GM20000 (cell line): ENCODE measurements around the gene PSRC1.
"Not testable (repeated sequence)": the region's sequence is repeated elsewhere in the genome, so short reads cannot be mapped to it uniquely, and the experiment has no call there.

Experiments used
- DNase-seq: peaks from one replicate; pipeline ENCODE4 v3.0.0; 2012; ENCODE audit warnings: low spot score
- TF ChIP-seq, protein P1 (sequence below): IDR thresholded peaks from 2 replicates; pipeline ENCODE4 v1.5.1; 2012; ENCODE audit warnings: mild to moderate bottlenecking, control low read depth; ENCODE audit errors: extremely low read depth, missing control alignments

PSRC1 gene

GRCh38 chr1:109295712-109296415, 12.9 kb upstream of the PSRC1 start:
- TF ChIP-seq, protein P1, sequence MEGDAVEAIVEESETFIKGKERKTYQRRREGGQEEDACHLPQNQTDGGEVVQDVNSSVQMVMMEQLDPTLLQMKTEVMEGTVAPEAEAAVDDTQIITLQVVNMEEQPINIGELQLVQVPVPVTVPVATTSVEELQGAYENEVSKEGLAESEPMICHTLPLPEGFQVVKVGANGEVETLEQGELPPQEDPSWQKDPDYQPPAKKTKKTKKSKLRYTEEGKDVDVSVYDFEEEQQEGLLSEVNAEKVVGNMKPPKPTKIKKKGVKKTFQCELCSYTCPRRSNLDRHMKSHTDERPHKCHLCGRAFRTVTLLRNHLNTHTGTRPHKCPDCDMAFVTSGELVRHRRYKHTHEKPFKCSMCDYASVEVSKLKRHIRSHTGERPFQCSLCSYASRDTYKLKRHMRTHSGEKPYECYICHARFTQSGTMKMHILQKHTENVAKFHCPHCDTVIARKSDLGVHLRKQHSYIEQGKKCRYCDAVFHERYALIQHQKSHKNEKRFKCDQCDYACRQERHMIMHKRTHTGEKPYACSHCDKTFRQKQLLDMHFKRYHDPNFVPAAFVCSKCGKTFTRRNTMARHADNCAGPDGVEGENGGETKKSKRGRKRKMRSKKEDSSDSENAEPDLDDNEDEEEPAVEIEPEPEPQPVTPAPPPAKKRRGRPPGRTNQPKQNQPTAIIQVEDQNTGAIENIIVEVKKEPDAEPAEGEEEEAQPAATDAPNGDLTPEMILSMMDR, result no peak
- no peak for DNase-seq

GRCh38 chr1:109294481-109294880, 11.5 kb upstream of the PSRC1 start:
- DNase-seq, result no peak
- TF ChIP-seq, protein P1, result no peak

DNA sequence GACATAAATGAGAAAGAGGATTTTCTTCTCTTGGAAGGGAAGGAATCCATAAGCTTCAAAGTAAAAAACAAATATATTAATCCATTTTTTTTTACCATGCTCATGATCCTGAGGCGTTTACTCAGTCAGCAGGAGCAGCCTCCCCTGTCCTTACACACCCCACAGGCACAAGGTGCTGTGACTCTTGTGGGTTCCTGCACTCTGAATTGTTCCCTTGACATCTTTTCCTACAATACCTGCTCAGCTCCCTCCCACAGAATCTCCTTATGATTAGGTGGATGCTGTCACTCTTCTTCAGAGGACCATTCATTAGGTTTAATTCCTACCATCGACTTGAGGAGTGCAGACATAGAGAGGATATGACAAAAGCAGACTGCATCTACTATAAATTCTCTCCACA, 10.1 kb upstream of the PSRC1 start:
- TF ChIP-seq, protein P1, result no peak
- DNase-seq, result no peak

DNA sequence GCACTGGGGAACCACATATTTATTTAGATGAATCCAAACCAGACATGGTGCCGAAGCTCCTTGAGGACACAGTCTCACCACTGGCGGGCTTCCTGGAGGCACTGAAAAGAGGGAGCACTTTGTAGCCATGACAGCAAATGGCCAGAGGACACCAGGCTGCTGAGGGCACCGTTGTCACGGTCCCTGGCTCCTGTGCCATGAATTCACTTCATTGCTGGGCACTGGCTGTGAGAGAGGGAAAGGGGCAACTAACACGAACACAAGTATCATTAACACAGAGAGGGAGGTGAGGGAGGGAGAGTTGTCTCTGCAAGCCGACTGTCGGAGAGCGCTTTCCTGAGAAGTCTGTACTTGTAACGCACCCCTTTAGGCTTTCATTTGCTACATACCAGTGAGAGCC, 9.4 kb upstream of the PSRC1 start:
- TF ChIP-seq, protein P1, result no peak
- no peak for DNase-seq

DNA sequence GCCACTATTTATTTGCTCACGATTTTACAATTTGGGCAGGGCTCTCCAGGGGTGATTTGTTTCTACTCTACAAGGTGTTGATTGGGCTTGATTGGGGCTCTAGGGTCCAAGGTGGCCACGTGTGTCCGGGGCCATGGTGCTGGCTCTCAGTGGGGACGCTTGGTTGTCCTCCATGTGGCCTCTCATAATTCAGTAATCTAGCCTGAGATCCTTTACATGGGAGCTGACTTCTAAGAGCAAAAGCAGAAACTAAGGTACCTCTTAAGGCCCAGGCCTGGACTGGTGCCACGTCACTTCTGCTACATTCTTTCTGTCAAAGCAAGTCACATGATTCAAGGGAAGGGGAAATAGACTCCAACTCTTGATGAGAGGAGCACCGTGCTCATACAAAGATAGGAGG, 8.1 kb upstream of the PSRC1 start:
- TF ChIP-seq, protein P1, result no peak
- no peak for DNase-seq

GRCh38 chr1:109290137-109290536, 7.2 kb upstream of the PSRC1 start:
- TF ChIP-seq, protein P1, result no peak

GRCh38 chr1:109286762-109287161, 3.8 kb upstream of the PSRC1 start:
- DNase-seq, result not testable (repeated sequence)

More at GRCh38 chr1:109290137-109290536, 7.2 kb upstream of the PSRC1 start:
- DNase-seq, result no peak
